SK-MEL-5 (cell line): ENCODE measurements around the gene NAA40. TPM values are rescaled to one million over a fixed set of nuclear protein-coding genes. Genes with fewer than 3 reads are reported as not detected.
"Not testable (repeated sequence)": the region's sequence is repeated elsewhere in the genome, so short reads cannot be mapped to it uniquely, and the experiment has no call there.

Experiments used
- DNase-seq: peaks from one replicate; pipeline ENCODE4 v3.0.0-alpha.2; 2016; ENCODE audit warnings: low read depth, low spot score
- in situ Hi-C: cut with HindIII; loops from 2 replicates; pipeline ENCODE4 v1.10.0; 2016; ENCODE audit warnings: low sequenced_read_pairs, high pct_unique_total_duplicates, low pct_unique_long_range_greater_than_20kb
- total RNA-seq: library from RNA; depleted of rRNA; stranded (reverse); fragments of >200 nt; shearing (Covaris generic); gene quantifications from 2 replicates; pipeline ENCODE4 v1.2.3, GENCODE V29; 2014

NAA40 gene
- total RNA-seq, 1 experiment from 2014 or later = 8.7 TPM

- in situ Hi-C loops = no loop called here
- DNase-seq = no peak
Observed at GRCh38 chr11:63961608-63962412, 23.0 kb downstream of the NAA40 start.

DNA sequence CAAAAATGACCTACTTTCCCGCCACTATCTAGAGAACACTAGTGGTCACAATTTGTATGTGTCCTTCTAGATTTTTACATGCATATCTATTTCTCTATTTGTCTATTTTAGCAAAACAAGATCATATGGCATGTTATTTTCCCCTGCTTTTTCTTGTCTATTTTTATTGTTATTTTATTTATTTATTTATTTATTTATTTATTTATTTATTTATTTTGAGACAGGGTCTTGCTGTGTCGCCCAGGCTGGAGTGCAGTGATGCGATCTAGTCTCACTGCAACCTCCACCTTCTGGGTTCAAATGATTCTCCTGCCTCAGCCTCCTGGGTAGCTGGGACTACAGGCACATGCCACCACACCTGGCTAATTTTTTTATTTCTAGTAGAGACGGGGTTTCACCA lies 25.1 kb downstream of the NAA40 start:
- DNase-seq, in situ Hi-C loops: not testable (repeated sequence)

- in situ Hi-C loops = no loop called here
Observed at GRCh38 chr11:63966444-63966843, 27.6 kb downstream of the NAA40 start.

GRCh38 chr11:63969461-63969860 lies 30.7 kb downstream of the NAA40 start:
- no peak for DNase-seq
- in situ Hi-C loops = no loop called here

More at GRCh38 chr11:63966444-63966843, 27.6 kb downstream of the NAA40 start:
- DNase-seq = no peak

- in situ Hi-C loops = no loop called here
Observed at GRCh38 chr11:63970902-63971301, 32.1 kb downstream of the NAA40 start.

DNA sequence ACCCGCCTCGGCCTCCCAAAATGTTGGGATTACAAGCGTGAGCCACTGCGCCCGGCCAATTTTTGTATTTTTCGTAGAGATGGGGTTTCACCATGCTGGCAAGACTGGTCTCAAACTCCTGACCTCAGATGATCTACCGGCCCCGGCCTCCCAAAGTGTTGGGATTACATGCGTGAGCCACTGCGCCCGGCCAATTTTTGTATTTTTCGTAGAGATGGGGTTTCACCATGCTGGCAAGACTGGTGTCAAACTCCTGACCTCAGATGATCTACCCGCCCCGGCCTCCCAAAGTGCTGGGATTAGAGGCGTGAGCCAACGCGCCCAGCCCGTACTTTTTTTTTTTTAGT lies 35.1 kb downstream of the NAA40 start:
- in situ Hi-C loops, DNase-seq: not testable (repeated sequence)

More at GRCh38 chr11:63970902-63971301, 32.1 kb downstream of the NAA40 start:
- no peak for DNase-seq

DNA sequence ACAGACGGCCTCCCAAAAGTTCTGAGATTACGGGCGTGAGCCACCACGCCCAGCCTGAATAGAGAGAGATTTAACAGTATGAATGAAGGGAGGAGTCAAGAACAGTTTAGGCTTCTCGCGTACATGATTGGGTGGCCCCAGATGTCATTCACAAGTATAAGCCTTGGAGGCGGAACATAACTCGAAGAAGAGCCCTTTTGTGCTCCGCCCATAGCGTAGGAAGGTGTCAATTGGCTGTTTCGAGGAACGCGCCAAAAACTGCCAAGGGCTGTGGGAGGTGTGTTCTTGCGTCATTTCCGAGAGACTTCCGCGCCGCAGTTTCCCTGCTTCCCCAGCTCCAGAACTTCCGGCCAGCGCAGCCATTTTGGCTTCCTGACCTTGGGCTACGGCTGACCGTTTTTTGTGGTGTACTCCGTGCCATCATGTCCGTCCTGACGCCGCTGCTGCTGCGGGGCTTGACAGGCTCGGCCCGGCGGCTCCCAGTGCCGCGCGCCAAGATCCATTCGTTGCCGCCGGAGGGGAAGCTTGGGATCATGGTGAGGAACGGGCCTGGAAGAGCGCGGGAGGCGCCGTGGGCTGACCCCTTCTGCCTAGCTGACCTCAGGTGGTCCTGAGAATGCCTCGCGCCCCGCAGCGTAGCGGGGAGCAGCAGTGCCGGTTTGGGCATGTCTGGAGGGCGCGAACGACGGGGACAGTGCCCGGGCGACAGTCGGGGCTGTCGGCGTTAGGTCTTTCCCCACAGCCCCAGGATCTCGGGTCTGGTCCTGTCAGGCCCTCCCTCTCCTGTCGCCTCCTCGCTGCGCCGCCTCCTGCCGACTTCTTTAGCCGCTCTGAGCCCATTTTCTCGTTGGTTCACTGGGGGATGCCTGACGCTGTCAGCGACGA lies 35.7 kb downstream of the NAA40 start, which contains the start of gene COX8A:
Gene COX8A, plus strand, starts transcription at position 362 of the 885 bp plus-strand sequence. Its CDS starts 61 bp downstream, at position 423.
- DNase-seq = peak; percentile 100
- in situ Hi-C loops = no loop called here

DNA sequence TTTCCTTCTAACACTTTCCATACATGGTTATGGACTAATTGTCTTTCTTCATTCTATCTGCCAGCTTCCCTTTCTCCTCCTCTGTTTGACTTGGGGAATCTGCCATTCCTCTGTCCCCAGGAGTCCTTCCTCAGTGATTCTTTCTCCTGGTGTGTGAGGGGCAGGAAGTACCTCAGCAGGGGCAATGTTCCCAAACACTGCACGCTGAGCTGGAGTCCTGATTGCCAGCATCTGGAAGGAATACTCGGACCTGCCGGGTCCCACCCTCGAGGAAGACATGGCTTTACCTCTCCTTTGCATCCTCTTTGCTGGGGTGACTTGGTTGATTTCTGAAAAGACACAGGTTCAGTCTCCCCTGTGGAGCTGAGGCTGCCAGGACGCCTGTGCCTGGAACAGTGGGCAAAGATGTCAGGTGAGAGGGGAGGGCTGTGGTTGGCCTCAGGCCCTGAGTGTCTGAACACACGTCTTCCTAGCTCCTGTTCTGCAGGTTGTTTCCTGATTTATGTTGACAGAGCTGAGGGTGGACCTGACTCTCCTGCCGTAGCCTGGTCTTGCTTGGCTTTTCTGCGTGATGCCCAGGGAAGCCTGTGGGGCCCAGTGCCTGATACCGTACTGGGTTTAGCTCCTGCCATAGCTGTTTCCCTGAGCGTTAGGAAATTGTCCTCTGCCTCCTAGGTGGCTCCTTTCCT lies 39.9 kb downstream of the NAA40 start:
- in situ Hi-C loops = no loop called here
- no peak for DNase-seq

GRCh38 chr11:63979426-63979825 lies 40.6 kb downstream of the NAA40 start:
- no peak for DNase-seq

GRCh38 chr11:63985812-63986155 lies 47.0 kb downstream of the NAA40 start:
- no peak for DNase-seq
- in situ Hi-C loops = no loop called here

More at GRCh38 chr11:63979426-63979825, 40.6 kb downstream of the NAA40 start:
- in situ Hi-C loops = no loop called here

GRCh38 chr11:63986156-63986931 lies 47.5 kb downstream of the NAA40 start, which contains the start of gene OTUB1:
OTUB1 (plus strand) TSS chr11:63986438; CDS start chr11:63986457, 19 bp downstream.
- in situ Hi-C loops = no loop called here
- peak; percentile 91 for DNase-seq

GRCh38 chr11:63986932-63987513 lies 48.2 kb downstream of the NAA40 start:
- no peak for DNase-seq
- in situ Hi-C loops = no loop called here

GRCh38 chr11:63991558-63991957 lies 52.8 kb downstream of the NAA40 start:
- in situ Hi-C loops = no loop called here
- no peak for DNase-seq

DNA sequence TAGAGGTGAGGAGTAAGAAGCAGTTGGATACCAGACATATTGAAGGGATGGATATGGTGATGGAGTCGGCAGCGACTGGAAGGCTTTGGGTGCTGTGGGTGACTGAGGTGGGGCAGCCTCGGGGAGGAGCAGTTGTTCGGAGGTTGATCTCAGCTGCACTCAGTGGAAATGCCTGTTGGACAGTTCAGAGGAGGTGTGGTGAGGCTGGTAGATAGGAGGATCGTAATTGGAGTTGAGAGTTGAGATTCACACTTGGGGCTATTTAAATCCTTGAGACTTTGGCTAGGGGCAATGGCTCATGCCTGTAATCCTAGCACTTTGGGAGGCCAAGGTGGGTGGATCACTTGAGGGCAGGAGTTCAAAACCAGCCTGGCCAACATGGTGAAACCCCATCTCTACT lies 54.3 kb downstream of the NAA40 start:
- no peak for DNase-seq
- in situ Hi-C loops = no loop called here

GRCh38 chr11:63993993-63994392 lies 55.2 kb downstream of the NAA40 start:
- DNase-seq = no peak
- in situ Hi-C loops = no loop called here

DNA sequence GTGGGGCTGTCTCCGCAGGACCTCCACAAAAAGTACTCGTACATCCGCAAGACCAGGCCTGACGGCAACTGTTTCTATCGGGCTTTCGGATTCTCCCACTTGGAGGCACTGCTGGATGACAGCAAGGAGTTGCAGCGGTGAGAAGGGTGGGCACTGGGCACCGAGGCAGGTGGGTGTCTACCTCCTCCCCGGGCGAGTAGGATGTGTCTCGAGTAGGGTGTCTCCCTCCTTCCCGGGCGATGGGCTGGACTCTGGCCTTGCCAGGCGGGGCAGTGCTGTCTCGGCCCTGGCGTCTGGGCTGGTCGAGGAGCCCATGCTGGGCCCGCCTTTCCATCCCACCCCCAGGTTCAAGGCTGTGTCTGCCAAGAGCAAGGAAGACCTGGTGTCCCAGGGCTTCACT lies 57.7 kb downstream of the NAA40 start:
- in situ Hi-C loops = no loop called here
- DNase-seq = no peak
